NCI-H2107 (cell line): Measurements from ENCODE around the gene UNG.
A peak's percentile ranks its signal among the peaks of the same experiment; 100 is the strongest.
"Not testable (repeated sequence)": the region's sequence is repeated elsewhere in the genome, so short reads cannot be mapped to it uniquely, and the experiment has no call there.

Source experiments
- DNase-seq: peaks from one replicate; lab custom pipeline; 2025; lab: John Stamatoyannopoulos, UW

UNG gene

DNA sequence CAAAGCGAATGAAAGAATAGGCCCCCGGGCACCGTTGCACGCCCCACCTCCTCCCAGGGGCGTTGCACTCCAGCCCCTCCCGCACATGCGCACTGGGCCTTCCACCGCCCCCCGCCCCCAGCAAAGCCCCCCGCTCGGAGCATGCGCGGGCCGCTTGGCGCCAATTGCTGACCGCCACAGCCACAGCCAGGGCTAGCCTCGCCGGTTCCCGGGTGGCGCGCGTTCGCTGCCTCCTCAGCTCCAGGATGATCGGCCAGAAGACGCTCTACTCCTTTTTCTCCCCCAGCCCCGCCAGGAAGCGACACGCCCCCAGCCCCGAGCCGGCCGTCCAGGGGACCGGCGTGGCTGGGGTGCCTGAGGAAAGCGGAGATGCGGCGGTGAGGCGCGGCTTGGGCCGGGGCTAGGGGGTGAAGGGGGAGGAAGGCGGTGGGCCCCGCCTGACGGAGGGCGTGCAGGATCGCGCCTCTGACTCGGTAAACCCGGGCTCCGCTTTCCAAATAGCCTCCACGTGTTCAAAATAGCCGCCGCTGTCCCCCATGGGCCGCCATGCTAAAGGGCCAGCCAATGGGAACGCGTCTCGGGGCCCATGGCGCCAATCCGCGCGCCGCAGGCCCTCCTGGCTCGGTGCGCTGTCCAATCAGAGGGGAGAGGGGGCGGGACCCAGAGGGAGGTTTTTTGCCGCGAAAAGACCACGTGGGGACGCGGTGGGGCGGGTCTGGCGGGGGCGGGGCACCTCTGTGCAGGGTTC, at the start of gene UNG:
Gene UNG (plus strand): TSS at position 163 of the 748 bp plus-strand sequence. CDS start 83 bp downstream, at position 246.
- DNase-seq, result peak; percentile 96

DNA sequence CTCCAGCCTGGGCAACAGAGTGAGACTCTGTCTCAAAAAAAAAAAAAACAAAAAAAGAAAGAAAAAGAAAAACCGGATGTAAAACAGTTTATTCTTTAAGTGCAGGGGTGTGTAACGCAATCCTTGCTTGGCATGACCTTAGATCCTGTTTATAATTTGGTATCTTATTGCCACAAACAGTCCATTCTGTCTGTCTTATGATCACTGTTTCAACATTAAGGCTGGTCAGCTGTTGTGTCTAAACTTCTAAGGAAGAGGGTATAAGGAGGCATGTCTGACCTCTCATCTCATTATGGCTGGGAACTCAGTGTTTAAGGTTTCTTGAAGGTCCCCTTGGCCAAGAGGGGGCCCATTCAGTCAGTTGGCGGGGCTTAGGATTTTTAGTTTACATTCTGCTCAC, 48.7 kb upstream of the UNG start:
- DNase-seq, result not testable (repeated sequence)

DNA sequence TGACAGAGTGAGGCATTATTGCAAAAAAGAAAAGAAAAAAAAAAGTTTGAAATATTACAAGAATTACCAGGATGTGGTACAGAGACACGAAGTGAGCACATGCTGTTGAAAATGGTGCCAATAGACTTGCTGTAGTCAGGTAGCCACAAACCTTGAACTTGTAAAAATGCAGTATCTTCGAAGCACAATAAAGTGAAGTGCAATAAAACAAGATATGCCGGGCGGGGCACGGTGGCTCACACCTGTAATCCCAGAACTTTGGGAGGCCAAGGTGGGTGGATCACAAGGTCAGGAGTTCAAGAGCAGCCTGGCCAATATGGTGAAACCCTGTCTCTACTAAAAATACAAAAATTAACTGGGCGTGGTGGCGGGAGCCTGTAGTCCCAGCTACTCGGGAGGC, 47.6 kb upstream of the UNG start:
- DNase-seq, result not testable (repeated sequence)

DNA sequence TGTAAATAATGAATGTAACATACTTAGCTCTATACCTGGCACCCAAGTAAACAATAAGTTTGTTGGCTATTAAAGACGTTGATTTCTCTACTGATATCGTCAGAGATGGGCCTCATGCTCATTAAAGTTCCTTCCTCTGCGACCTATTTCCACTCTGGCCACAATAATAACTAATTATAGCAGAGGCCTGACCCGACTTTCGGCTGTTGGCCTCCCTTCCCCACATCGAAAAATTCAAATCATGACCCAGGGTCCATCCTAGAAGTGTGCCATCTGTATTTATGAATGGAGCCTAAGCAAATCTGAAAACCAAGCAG, 45.3 kb upstream of the UNG start:
- DNase-seq, result no peak

DNA sequence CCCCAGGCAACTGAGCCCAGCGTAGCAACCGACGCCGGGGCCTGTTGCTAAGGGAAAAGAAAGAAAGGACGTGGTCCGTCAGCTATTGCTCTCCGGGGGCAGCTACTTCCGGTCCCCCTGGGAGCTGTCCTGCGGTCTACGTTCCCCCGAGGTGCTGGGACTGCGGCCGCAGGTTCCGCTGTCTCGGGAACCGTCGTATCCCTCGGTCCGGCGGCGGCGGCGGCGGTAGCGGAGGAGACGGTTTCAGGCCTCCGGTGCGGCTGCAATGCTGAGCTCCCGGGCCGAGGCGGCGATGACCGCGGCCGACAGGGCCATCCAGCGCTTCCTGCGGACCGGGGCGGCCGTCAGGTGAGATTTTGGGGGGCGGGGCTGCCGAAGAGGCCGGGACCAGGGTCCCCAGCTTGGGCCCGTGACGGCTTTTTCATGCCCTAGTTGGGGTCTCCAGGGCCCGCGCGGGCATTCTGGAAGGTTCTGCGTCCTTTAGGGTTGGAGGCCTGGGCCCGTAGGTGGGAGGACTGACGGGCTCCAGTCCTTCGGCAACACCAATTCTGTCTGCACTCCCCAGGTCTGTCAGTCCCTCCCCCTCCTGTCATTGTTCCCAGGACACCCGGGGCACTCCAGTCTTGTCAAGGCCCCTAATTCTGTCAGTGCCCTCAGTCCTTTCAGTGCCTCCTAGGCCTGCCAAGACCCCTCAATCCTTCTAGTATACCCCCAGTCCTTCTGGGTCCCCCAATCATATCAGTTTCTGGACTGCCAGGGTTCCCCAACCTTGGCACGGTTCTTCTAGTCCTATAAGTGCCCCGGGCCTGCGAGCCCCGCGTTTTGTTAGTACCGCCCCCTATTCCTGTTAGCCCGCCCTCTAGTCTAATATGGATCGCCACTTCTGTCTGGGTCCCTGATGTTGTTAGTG, 44.7 kb upstream of the UNG start, which contains the start of gene USP30:
Gene USP30 (plus strand): TSS at position 163 of the 910 bp plus-strand sequence. CDS start 103 bp downstream, at position 266.
- peak; percentile 72 for DNase-seq

DNA sequence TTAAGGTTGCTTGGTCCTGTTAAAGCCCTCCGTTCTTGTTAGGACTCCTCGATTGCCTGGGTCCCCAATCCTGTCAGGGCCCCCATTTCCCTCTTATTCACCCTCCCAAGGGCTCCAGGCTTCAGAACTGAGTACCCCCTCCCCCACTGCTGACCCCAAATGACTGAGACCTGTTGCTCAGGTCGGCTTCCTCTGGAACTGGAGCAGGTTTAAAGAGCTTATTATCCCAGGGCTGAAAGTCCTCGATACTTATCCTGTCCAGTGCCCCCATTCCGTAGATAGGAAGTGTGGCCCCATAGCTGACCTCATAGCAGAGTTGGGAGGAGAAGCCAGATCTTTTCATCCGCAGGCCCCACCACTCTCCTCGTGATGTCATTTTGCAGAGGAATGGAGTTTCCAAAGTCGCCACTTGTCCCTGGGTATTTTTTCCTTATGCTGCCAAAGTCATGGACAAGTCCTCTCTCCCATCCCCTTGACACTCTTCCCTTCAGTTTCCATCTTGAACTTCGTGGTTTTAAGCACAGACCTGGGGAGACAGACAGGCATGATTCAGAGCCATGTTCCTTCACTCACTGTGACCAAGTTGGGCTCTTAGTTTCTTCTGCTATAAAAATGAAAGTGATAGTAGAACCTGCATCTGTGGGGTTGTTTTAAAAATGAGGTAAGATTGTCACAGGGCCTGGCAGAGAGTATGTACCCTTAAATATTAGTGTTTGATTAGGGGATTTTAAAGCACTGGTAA, 43.8 kb upstream of the UNG start:
- no peak for DNase-seq

DNA sequence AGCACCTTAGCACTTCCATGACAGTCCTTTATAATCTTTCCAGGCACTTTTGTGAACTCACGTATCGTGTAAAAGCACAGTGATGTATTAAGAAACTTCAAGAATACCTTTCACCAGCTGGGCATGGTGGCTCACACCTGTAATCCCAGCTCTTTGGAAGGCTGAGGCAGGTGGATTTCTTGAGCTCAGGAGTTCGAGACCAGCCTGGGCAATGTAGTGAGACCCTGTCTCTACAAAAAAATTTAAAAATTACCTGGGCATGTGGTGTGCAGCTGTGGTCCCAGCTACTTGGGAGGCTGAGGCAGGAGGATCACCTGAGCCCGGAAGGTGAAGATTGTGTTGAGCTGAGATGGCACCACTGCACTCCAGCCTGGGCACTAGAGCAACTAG, 43.3 kb upstream of the UNG start:
- DNase-seq, result not testable (repeated sequence)

DNA sequence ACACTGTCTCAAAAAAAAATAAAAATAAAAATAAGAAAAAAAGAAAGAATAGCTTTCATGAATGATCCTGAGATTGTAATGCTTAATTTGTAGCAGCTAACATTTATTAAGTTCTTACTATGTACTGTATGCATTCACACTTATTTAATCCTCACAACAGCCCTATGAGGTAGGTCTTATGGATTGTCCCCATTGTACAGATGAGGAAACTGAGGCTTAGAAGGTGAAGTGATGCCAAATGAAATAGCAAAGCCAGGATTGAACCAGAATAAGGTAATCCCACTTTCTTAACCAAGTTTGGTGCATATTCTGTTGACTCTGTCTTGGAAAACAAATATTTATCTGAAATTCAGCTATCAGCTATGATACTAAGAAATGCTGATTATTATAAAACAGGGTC, 42.9 kb upstream of the UNG start:
- DNase-seq, result no peak

DNA sequence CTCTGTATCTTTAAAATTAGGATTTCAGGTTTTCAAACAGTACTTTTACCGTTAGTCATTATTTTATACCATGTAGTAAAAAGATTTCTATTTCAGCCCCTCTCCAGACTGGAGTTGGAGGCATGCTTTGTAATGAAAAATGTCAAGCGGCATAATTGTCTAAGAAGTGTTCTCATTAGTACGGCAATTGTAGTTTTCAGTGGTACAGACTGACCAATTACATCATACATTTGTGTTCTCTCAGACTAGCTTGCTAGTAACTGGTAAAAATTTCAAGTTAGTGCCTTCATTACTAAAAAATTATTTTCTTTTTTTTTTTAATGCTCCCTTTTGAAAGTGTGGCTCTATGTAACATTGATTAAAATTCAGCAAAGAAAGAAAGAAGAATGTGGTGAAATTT, 40.5 kb upstream of the UNG start:
- DNase-seq, result no peak

DNA sequence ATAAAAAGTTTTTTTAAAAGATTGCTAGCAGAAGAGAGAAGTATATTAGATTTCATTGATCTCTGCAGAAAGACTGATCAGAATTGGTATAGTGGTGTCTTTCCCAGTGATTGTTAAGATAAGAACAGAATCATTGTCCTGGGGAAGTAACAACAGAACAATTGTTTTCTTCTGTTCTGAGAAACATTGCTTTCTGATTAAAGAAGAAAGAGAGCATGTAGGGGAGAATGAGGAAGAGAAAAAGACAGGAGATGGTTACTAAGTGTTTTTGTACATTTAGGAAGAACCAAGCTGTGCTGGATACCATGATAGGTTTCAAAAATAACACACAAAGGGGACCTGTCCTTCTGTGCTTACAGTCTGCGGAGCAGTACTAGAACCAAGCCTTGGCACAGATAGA, 40.0 kb upstream of the UNG start:
- no peak for DNase-seq

DNA sequence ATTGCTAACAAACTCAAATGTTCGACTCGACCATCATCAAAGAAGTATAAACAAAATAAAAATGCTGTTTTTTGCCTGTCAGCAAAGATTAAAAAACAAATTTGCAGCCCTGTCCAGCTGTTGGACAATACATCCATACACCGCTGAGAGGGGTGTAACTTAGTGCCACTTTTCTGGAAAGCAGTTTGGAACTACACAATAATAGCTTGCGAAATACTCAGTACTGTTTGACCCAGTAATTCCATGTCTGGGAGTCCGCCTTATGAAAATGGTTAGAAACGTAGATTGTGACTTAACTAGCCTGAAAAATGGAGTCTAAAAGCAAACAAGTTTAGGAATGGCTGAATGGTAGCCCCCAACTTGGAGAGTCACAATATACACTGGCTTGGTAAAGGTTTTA, 38.6 kb upstream of the UNG start:
- no peak for DNase-seq

DNA sequence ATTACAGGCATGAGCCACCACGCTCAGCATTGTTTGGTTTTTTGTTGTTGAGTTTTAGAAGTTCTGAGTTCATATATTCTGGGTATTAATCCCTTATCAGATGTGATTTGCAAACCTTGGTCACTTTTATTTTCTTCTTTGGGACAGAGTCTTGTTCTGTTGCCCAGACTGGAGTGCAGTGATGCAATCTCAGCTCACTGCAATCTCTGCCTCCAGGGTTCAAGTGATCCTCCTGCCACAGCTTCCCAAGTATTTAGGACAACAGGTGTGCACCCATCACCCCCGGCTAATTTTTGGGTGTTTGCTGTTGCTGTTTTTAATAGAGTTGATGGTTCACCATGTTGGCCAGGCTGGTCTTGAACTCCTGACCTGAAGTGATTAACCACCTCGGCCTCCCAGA, 33.3 kb upstream of the UNG start:
- no peak for DNase-seq

DNA sequence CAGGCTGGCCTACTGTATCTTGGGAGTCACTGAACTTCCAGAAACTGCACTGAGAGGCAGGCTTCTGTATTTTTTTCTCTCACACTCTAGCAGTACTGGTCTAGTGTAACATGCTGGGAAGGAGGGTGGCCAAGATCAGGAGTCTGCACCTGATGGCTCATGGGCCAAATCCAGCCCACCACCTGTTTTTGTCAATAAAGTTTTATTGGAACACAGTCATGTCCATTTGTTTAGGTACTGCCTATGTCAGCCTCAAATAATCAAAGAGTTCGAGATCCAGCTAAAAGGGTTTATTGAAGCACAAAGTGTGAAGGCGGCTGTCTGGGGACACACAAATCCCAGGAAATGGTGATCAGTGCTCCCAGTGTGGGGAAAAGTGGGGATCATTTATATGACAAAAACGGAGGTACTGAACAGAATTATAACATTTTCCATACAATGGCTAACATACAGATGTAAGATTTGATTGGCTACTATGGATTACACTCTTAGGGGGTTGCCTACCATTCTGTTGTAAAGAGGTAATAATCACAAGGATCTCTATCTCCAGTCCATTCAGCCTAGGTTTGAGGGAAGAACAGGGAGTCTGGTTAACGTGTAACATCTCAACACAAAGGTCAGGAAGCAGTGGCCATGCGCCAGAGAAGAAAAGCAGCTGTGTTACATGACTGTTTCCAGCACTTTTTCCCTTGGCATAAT, 32.1 kb upstream of the UNG start:
- no peak for DNase-seq

DNA sequence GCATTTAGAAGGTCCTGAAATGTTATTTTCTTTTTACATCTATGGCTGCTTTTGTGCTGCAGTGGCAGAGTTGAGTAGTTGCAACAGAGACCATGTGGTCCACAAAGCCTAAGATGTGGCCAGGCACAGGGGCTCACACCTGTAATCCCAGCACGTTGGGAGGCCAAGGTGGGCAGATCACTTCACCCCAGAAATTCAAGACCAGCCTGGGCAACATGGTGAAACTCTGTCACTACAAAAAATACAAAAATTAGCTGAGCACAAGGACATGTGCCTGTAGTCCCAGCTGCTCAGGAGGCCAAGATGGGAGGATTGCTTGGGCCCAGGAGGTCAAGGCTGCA, 31.6 kb upstream of the UNG start:
- DNase-seq, result no peak

DNA sequence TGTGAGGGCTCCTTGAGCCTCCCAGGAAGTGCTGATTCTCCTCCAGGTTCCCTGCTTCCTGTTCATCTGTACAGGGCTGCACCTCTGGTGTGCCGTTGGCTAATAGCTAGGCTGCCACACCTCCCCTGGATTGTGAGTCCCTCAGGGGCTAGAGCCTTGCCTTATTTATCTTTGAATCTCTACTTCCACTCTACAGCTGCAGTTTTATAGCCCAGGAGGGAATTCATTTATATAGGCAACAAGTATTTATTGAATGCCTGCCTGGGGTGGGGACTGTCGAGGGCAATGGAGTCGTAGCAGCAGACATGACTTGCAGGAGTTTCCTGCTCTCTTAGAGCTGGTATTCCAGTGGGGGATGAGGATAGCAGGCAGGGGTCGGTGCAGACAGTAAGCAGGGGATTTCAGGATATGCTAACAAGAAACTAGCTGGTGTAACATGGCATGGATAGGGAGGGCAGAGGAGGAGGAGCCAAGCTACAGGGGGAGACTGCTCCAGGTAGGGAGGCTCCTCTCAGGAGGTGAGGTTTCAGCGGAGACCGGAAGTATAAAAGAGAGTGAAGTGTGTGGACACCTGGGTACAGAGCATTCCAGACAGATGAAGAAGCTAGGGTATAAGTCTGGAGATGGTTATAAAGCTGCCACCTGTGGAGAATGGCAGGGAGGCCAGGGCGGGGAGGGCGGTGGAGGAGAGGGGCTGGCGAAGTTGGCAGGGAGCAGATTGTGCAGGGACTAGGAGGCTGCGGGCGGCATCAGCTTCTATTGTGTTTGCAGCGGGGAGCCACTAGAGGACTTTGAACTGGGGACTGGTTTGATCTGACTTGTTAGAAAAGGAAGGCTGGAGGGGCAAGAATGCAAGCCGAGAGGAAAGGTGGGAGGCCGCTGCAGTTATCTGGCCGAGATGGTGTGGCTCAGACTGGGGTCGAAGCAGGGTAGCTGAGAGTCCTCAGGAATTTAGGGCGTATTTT, 27.8 kb upstream of the UNG start:
- peak; percentile 43 for DNase-seq

DNA sequence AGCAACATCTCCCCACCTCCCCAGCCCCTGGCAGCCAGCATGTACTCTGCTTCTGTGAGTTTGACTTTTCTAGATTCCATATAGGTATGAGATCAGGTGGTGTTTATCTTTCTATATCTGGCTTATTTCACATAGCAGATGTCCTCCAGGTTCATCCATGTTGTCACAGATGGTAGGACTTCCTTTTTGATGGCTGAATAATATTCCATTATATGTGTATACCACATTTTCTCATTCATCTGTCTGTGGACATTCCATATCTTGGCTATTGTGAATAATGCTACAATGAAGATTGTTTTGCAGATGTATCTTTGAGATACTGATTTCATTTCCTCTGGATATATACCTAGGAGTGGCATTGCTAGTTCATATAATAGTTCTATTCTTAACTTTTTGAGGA, 22.5 kb upstream of the UNG start:
- no peak for DNase-seq

DNA sequence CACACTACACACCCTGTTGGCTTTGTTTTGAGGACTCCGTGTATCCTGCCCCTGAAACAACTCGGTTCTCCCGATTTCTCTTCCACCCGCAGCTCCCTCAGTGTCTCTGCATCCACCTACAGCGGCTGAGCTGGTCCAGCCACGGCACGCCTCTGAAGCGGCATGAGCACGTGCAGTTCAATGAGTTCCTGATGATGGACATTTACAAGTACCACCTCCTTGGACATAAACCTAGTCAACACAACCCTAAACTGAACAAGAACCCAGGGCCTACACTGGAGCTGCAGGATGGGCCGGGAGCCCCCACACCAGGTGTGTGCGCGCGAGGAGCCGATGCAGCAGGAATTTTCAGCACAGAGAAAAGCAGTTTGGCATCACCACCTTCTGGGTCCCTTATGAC, 14.6 kb upstream of the UNG start:
- no peak for DNase-seq

DNA sequence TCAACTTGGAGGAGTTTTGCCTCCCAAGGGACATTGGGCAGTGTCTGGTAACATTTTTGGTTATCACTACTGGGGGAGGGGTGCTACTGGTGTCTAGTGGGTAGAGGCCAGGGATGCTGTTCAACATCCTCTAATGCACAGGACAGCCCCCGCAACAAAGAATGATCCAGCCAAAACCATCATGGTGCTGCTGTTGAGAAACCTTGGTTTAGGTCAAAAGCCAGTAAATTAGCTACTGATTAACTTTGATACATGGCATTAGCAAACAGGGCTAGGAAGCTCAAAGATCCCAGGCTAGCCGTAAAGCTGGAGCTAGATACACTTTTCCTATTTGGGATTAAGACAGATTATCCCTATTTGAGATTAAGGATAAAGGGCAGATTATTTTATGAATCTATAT, 13.0 kb upstream of the UNG start:
- no peak for DNase-seq

DNA sequence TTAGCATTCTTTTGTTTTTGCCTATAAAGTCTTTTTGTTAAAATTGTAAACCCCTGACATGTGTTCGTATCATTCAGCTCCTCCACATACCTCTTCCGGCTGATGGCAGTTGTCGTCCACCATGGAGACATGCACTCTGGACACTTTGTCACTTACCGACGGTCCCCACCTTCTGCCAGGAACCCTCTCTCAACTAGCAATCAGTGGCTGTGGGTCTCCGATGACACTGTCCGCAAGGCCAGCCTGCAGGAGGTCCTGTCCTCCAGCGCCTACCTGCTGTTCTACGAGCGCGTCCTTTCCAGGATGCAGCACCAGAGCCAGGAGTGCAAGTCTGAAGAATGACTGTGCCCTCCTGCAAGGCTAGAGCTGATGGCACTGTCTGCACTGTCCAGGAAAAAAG, 11.8 kb upstream of the UNG start:
- DNase-seq, result no peak

DNA sequence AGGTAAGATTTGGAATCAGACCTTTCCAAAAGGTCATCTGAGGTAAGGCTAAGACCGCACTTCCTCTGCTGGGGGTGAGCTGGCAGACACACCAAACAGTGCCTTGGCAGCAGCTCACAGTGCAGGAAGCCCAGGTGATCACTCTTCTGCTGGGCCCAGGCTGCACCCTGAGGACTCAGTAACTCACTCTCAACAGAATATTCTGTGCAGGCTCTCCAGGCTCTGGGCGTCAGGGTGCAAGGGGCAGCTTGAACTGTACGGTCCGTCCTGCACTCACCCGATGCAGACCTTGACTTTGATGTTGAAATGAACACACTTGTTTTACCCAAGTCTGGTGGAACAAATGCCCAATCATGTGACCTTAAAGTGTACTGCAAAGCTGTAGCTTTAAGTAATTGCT, 10.1 kb upstream of the UNG start:
- no peak for DNase-seq

DNA sequence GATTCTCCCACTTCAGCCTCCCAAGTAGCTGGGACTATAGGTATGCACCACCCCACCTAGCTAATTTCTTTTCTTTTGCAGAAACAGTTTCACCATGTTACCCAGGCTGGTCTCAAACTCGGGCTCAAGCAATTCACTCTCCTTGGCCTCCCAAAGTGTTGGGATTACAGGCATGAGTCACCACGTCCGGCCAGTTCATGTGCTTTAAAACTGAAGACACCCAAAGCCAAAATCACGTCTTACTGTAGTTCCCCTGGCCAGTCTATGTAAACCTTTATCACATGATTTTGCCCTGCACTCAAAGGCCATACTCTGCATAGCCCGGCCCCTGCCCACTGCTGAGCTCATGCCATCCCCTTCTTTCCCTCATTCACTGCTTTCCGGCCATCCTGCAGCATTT, 8.6 kb upstream of the UNG start:
- no peak for DNase-seq
